VCaP (cell line): ENCODE results near the gene DCBLD2.

Experiments
- H3K27ac ChIP-seq: fragments of 450-650 bp; 2 replicates; pipeline ENCODE4 v1.5.1; 2017
- CTCF ChIP-seq: fragments of 450-650 bp; conservative IDR thresholded peaks from 2 replicates; pipeline ENCODE4 v1.5.1; 2017; ENCODE audit warnings: mild to moderate bottlenecking, moderate library complexity

DCBLD2 gene

GRCh38 chr3:98746122-98746521 is 155.4 kb downstream of the DCBLD2 start:
- TF ChIP-seq CTCF = no peak
- no peak overlapping the region for H3K27ac ChIP-seq
